Kidney glomerular epithelial cell (primary cell): Measurements from ENCODE around the gene MORF4L1.
"Not testable (repeated sequence)": the region's sequence is repeated elsewhere in the genome, so short reads cannot be mapped to it uniquely, and the experiment has no call there.

Experiments used
- DNase-seq: peaks from one replicate; lab custom pipeline; 2025; lab: John Stamatoyannopoulos, UW

MORF4L1 gene, protein sequence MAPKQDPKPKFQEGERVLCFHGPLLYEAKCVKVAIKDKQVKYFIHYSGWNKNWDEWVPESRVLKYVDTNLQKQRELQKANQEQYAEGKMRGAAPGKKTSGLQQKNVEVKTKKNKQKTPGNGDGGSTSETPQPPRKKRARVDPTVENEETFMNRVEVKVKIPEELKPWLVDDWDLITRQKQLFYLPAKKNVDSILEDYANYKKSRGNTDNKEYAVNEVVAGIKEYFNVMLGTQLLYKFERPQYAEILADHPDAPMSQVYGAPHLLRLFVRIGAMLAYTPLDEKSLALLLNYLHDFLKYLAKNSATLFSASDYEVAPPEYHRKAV

DNA sequence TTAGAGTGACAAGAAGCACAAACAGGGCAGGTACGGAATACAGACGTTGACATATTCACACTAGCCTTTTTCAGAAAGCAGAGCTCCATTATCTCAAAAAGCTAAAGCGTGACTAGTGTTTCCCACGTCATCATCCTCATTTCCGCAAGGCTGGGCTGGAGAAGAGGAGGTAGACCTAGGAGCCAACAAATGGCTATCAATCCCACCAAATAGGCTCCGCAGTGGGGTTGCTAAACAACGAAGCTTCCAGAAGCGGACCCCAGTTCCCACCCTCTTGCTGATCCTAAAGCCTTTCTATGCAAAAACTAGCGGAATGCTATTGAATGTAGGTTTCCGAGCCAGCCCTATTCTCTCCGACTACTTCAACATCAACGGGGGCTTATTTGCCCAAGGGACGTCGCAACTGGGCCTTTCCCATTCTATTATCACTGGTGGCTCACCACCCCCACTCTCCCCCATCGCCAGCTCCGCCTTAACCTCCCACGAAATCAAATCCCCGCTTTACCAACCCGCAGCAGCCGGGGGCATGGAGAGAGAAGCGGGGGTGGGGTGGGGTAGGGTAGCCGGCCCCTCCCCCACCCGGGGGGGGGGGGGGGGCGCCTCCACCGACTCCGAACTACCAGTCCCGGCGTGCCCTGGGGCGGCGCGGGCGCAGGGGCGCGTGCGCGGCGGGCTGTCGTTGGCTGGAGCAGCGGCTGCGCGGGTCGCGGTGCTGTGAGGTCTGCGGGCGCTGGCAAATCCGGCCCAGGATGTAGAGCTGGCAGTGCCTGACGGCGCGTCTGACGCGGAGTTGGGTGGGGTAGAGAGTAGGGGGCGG, at the start of gene MORF4L1:
MORF4L1 (plus strand) TSS at position 736 of the 817 bp plus-strand sequence. CDS start 128 bp downstream, outside the sequence.
- peak; percentile 94 for DNase-seq

DNA sequence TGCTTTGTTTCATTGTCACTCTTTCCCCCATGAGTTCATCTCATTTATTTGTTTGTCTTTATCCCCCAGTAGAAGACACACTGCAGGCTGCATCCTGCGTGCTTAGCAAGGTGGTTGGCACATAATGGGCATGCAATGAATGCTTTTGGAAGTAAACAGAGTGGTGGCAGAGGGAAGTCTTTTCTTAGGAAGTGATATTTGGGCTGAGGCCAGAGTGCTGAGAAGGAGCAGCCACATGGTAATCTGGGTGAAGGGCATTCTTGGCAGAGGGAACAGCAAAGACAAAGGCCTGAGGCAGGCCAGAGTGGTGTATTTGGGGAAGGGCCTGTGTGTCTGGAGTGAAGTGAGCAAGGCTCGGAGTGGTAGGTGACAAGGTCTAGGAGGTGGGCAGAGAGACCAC, 43.8 kb upstream of the MORF4L1 start:
- DNase-seq: no peak

DNA sequence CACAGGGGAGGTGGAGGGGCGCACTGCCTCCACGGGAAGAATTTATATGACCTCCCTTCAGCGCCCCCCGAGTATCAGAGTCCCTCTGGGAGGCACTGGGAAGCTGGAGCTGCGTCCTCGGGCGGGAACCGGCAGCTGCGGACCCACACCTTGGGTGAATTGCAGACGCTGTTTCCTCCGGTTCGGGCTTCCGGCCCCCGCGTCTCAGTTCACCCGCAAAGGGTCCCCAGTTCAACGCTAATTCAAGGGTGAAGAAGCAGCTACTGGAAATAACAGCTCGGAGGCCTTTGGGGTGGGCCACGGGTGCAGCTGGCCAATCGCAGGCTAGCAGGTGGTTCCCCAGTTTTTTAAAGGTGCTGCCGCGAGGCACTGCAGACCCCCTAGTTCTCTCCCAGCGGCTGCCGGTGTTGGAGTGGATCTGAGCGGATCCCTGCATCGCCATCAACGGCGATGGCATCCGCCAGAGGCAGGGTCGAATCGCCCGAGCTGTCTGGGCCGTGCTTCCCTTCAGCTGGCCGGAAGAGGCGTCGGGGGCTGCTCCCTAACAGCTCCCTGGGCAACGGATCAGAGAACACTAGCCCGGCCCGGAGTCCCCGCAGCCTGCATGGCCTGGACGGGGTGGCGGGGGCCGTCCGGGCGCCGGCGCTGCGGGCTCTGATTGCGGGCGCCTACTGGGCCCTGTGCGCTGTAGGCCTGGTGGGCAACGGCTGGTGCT, 42.0 kb upstream of the MORF4L1 start:
- no peak for DNase-seq

DNA sequence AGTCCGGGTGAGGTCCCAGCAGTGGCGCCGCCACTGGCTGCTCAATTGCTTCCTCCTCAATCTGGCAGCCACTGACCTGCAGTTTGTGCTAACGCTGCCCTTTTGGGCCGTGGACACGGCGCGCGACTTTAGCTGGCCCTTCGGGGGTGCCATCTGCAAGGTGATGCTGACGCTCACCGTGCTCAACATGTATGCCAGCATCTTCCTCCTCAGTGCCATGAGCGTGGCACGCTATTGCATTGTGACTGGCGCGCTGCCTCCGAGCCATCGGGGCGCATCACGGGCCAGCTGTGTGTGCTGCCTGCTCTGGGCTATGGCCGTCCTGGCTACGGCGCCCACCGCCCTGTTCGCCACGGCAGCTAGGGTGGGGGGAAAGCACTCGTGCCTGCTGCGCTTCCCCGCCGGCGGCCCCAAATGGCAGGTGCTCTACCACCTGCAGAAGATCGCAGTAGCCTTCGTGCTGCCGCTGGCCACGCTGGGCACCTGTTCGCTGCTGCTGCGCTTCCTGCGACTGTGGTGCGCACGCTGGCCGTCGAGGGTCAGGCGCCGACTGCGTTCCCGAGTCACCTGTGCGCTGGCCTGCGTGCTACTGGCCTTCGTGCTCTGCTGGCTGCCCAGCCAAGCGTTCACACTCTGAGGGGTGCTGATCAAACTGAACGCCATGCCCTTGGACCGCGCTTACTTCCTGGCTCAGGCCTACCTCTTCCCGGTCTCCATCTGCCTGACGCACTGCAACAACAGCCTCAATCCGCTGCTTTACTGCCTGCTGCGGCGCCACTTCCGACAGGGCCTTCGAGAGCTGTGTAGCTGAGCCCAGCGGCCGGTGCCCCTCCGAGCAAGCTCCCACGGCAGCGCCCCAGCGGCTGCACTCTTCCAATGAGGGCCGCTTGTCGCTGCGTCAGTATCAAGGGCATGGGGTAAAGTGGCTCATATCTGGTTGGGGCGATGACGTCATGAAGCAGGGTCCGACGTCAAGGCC, 41.2 kb upstream of the MORF4L1 start:
- DNase-seq: no peak

DNA sequence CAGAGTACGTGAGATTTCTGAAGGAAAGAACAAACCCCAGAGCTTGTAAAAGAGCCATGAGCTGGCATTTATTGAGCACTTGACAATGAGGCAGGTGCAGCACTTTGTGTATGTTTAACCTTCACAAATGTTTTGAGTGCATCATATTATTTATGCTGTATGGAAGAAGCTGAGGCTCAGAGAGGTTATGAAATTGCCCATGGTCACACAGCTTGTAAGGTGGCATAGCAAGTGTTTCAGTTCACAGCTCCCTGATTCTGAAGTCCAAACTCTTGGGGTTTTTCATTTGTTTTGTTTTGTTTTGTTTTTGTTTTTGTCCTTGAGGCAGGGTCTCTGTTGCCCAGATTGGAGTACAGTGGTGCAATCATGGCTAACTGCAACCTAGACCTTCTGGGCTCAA, 36.4 kb upstream of the MORF4L1 start:
- no peak for DNase-seq

DNA sequence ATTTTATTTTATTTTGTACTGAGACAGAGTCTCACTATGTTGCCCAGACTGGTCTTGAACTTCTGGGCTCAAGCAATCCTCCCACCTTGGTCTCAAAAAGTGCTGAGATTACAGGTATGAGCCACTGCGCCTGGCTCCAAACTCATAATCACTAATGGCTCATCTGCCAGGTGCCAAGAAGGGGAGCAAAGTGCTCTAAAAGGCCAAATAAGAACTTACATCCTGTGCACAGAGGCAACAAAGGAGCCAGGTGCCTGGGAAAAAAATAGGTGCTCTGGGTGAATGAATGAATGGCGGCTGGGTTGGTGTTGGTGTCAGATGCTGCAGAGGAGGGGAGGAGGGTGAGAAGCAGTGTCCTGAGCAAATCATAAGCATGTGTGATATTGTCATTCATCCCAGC, 35.6 kb upstream of the MORF4L1 start:
- no peak for DNase-seq

DNA sequence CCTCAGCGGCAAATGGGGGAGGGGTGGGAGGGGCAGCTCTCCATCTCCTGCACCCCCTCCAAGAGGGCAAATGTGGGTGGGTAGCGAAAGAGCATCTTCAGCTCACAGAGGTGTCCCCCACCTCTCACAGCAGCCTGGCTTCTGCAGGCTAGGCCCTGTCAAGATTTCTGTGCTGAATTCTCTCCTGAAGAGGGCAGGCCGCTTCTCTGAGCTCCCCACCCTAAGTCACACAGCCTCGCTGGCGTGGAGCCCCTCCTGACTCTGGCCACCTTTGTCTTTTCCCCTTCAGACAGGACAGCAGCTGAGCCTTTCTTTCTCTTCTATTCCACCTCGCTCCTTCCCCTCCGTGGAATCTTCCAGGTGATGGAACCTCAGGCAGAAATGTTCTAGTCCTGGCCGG, 35.1 kb upstream of the MORF4L1 start:
- DNase-seq: no peak

DNA sequence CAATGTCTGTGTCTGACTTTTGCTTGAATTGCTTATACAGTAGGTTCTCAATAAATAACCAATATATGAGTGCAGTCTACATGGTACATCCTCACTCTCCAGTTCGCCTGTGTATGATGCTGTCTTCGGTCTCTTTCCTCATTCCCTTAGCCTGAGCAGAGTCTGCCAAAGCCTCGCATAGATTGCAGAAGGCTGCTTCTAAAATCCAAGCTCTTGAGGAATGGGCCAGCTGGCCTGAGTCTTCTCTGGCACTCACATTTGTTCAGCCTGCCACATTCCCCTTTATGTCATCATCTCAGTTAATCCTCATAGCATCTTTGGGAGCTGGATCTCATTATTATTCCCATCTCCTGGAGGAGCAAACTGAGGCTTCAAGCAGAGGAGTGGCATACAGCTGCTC, 34.2 kb upstream of the MORF4L1 start:
- no peak for DNase-seq

DNA sequence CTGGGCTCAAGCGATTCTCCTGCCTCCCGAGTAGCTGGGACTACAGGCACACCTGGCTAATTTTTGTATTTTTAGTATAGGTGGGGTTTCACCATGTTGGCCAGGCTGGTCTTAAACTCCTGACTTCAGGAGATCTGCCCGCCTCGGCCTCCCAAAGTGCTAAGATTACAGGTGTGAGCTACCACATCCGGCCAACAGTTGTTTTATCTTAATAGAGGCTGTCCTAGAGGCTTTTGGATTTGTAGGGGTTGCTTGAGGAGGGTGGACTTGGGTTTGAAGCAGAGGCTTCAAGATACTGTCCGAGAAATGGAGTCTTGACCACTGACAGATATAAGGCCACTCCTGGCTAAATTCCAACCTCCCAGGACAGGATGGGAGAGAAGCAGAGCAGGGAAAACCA, 33.5 kb upstream of the MORF4L1 start:
- not testable (repeated sequence) for DNase-seq

DNA sequence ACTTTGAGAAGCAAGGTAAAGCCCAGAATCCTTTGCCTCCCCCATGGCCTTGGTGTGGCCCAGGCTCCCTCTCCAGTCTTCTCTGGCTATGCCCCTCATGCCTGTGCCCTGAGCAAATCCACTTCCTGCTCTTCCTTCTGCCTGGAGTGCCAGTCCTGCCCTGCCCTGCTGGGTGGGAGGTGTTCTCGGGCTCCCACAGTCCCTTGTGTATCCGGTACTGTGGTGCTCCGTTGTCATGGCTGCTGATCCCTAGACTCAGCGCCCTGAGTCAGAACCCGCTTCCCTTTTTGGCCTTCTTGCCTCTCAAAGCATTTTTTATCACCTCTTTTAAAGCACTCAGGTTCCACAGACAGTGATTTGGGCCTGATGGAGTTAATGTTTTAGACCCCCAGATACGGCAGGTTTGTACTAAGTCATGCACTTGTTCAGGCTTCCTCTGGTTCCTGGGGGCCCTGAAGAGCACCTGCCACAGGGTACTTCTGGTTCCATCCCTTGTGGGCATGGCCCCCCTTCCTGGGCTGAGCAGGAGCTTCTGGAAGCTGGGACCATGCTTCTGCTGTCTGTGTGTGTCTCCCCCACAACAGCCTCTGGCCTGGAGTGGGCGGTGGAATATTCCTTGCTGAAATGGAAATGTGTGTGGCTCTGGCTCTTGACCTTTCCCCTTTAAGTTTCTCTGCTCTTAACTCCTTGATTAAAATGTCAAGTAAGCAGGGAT, 31.9 kb upstream of the MORF4L1 start:
- DNase-seq: no peak

DNA sequence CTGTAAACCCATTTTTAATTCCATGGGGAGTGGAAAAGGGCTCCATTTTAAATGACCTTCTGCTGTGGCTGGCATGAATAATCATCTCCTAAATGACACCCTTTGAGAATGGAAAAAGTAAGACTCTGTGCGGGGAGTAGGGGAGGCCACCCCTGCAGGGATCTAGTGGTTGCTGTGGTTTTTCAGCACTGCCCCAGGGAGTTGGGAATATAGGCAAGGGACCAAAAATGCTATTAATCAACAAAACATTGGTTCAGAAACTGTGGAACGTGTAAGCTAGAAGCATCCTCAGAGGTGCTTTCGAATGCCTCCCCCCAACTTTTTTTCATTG, 31.3 kb upstream of the MORF4L1 start:
- no peak for DNase-seq

DNA sequence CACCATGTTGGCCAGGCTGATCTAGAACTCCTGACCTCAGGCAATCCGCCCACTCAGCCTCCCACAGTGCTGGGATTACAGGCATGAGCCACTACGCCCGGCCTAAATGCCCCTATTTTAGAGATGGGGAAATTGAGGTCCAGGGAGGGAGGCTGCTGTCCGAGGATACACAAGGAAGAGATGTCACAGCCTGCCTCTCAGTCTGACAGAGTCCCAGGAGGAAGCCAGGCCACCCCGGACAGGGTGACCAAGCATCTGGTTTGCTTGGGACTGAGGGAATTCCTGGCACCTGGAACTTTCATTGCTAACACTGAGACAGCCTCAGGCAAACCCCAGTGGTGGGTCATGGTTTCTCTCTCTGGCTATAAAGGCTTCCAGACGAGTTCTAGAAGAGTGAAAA, 30.8 kb upstream of the MORF4L1 start:
- DNase-seq: no peak

DNA sequence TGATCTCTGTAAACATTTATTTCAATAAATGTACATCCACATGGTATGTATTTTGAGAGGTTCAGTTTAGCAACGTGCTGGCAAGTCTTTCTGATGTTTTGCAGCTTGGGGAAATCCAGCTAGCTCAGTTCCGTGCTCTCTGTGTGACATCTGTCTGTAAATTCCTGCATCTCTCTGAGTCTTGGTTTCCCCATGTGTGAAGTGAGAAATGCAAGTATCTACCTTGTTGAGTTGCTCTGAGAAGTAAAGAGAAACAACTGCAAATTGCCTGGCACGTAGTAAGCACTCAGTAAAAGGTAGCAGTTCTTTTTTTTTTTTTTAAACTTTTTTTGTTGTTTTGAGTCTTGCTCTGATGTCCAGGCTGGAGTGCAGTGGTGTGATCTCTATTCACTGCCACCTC, 30.2 kb upstream of the MORF4L1 start:
- no peak for DNase-seq

DNA sequence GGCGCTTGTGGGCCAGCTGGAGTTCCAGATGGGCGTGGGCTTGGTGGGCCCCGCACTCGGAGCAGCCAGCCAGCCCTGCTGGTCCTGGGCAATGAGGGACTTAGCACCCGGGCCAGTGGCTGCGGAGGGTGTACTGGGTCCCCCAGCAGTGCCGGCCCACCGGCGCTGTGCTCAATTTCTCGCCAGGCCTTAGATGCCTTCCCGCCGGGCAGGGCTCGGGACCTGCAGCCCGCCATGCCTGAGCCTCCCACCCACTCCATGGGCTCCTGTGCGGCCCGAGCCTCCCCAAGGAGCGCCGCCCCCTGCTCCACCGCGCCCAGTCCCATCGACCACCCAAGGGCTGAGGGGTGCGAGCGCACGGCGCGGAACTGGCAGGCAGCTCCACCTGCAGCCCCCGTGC, 25.8 kb upstream of the MORF4L1 start:
- not testable (repeated sequence) for DNase-seq

DNA sequence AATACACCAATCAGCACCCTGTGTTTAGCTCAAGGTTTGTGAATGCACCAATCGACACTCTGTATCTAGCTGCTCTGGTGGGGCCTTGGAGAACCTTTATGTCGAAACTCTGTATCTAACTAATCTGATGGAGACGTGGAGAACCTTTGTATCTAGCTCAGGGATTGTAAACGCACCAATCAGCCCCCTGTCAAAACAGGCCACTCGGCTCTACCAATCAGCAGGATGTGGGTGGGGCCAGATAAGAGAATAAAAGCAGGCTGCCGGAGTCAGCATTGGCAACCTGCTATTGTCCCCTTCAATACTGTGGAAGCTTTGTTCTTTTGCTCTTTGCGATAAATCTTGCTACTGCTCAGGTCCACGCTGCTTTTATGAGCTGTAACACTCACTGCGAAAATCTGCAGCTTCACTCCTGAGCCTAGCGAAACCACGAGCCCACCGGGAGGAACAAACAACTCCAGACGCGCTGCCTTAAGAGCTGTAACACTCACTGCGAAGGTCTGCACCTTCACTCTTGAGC, 25.2 kb upstream of the MORF4L1 start:
- not testable (repeated sequence) for DNase-seq

DNA sequence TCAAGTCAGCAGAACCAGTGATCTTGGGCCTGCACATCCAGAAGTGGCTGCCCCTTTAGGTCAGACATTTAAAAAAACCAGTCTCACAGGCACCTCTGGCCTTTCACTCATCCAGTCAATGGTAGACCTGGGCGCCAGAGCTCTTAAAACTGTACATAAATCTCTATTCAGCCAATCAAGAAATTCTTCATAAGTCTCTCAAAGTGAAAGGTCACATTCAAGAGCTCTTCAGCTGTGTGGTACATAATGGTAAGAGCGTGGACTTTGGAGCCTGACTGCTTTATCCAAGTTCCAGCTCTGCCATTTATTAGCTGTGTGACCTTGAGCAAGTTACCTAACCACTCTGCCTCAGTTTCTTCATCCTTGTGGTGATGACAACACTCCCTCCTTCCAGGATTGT, 22.3 kb upstream of the MORF4L1 start:
- no peak for DNase-seq

DNA sequence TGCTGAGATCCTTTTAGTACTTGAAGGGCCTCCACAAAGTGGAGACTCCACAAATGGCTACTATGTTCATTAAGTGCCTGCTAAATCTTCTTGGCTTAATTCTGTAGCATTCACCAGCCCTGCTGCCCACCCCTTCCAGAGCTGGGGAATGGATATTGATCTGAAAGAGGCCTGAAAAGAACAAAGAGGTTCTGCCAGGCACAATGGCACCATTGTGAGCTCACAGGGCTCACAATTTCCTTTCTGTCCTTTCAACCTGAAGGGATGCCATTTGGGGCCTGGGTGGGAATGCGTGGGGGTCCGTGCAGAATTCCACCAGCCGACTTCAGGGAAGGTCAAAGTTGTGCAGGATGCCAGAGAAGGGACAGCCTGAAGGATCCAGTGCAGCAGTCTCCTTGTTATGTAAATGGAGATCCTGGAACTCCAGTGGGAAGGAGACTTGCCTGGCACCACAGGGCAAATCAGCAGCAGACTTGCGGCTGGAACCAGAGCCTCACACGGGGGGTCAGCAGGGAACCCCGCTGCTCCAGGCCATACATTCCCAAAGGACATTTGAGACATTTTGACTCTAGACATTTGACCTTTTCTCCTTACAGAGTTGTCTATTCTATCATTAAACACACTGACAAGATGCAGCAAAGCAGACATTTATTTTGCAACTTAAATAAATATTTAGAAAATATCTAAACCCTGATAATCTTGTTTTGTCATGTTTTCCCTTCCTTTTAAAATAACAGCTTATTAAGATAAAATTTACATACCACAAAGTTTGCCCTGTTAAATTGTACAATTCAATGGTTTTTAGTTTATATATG, 21.5 kb upstream of the MORF4L1 start:
- DNase-seq: no peak

DNA sequence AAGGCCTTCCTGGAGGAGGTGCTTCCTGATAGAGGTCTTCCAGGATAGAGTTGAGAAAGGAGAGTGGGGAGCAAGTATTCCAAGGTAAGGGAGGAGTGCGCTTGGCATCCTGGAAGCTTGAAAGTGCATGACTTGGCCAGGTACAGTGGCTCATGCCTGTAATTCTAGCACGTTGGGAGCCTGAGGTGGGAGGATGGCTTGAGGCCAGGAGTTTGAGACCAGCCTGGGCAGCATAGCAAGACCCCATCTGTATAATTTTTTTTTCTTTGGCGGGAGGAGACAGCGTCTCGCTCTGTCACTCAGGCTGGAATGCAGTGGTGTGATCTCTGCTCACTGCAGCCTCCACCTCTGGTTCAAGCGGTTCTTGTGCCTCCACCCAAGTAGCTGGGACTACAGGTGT, 19.2 kb upstream of the MORF4L1 start:
- no peak for DNase-seq

DNA sequence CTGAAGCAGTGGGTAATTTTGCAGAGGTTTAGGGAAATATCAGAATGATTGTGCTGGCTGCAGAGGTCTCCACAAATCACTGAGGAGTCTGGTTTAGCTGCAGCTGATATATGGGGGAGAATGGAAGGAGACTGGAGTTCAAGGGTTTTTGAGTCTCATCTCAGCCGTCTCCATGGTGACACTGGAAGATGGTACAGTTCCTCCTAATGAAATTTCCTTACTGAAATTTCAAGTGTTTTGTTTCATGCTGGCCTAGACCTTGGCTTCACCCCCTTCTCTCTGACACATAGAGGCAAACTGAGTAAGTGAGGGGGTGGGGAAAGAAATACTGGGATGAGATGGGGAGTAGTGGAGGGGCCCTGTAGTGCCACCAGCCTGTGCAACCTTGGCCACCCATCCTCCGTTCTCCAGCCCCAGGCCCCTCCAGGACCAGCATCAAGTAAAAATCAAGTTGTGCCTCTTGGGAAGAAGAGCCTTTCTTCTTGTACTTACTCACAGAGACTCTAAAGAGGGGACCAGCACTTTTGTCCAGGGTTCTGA, 17.8 kb upstream of the MORF4L1 start:
- no peak for DNase-seq

DNA sequence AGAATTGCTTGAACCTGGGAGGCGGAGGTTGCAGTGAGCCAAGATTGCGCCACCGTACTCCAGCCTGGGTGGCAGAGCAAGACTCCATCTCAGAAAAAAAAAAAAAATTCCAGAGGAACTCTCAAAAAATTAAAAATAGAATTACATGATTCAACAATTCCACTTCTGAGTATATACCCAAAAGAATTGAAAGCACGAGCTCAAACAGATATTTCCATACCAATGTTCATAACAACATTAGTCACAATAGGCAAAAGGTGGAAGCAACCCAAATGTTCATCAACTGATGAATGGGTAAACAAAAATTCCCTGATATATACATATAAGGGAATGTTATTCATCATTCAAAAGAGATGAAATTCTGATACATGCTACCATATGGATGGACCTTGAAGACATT, 16.9 kb upstream of the MORF4L1 start:
- DNase-seq: no peak
